ENCODE results near the gene SNAPC4. TPM values are rescaled to one million over a fixed set of nuclear protein-coding genes. Genes with fewer than 3 reads are reported as not detected.
A peak's percentile ranks its signal among the peaks of the same experiment; 100 is the strongest.
"Not testable (repeated sequence)": the region's sequence is repeated elsewhere in the genome, so short reads cannot be mapped to it uniquely, and the experiment has no call there.

Gene SNAPC4
- polyA plus RNA-seq, 6 donors from 2014 or later: 1.1 to 2.1 (median 1.3) TPM; not detected in 1

DNA sequence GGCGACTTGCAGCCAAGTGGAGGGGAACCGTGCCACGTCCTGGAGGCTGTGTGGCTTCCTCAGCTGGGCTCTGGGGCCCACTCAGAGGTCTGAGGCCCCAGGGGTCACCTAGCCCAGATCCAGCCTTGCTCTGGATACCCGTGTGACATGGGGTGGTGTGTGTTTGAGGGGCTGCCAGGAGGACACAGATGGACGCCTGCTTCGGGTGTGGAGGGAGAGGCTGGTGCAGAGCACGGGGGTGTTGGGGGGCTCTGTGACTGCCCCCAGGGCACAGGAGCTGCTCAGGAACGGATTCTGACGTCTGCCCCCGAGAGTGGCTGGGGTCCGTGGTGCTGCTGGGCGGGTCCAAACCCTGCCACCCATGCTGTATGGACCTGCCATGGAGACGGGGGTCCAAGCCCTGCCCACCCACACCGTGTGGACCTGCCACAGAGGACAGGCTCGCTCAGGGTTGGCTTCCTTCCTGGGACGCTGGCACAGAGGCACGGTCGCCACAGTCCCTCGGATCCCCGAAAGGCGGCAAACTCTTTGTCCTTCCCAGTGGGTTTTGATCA, 29.2 kb upstream of the SNAPC4 start:
- no peak overlapping the region for H3K27ac Mint-ChIP-seq
- H3K27me3 Mint-ChIP-seq: no peaks in the 10 kb centered on the region
- no peaks in the 10 kb centered on the region for H3K36me3 Mint-ChIP-seq

DNA sequence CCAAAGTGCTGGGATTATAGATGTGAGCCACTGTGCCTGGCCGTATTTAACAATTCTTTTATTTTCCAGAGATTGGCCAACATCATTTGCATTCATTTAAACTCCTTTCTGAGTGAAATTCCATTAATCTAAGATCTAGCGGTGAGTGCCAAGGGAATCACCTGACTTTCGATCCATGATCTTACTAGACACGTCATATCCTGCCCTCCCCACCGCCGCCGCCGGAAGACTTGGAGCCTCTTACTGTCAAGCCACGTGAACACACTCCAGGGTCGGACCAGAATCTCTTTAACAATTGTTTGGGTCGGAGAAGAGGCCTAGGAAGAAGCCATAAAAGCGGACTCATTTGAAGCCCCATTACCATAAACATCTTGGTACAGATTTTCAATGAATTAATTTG, 26.8 kb upstream of the SNAPC4 start:
- Mint-ChIP-seq H3K4me3 (no peak overlapping the region), H3K36me3 (no peaks in the 10 kb centered on the region), H3K9me3 (no peaks in the 10 kb centered on the region), H3K27me3 (no peaks in the 10 kb centered on the region), H3K27ac (peak overlapping the region in 2 of 6 donors; percentile 75 to 79), H3K4me1 (no peaks in the 10 kb centered on the region)
- DNase-seq (no peak), ATAC-seq (ENCODE audit: low read depth in 2 of 2) (no peak)

More for the DNA sequence above, 29.2 kb upstream of the SNAPC4 start:
- H3K4me3 Mint-ChIP-seq: no peak overlapping the region
- no peak for DNase-seq
- no peak for ATAC-seq (ENCODE audit: low read depth in 2 of 2)
- no peaks in the 10 kb centered on the region for H3K4me1 Mint-ChIP-seq
- no peaks in the 10 kb centered on the region for H3K9me3 Mint-ChIP-seq

DNA sequence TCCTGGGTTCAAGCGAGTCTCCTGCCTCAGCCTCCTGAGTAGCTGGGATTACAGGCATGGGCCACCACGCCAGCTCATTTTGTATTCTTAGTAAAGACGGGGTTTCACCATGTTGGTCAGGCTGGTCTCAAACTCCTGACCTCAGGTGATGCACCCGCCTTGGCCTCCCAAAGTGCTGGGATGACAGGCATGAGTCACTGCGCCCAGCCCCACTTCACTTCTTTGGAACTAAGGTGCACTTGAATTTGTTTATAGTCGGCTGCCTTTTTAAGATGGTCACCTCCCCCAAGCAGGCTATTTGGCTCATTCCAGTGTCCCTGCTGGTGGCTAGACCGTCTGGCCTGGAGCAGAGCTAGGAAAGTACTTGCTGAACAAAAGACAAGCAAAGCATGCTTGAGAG, 25.4 kb upstream of the SNAPC4 start:
- H3K9me3 Mint-ChIP-seq; DNase-seq; H3K4me1 Mint-ChIP-seq; H3K27me3 Mint-ChIP-seq; ATAC-seq (ENCODE audit: low read depth in 2 of 2); H3K36me3 Mint-ChIP-seq: not testable (repeated sequence)
- peak overlapping the region in 4 of 6 donors; percentile 34 to 84 (median 70) for H3K27ac Mint-ChIP-seq
- peak overlapping the region in 2 of 8 donors; percentile 22 for H3K4me3 Mint-ChIP-seq

DNA sequence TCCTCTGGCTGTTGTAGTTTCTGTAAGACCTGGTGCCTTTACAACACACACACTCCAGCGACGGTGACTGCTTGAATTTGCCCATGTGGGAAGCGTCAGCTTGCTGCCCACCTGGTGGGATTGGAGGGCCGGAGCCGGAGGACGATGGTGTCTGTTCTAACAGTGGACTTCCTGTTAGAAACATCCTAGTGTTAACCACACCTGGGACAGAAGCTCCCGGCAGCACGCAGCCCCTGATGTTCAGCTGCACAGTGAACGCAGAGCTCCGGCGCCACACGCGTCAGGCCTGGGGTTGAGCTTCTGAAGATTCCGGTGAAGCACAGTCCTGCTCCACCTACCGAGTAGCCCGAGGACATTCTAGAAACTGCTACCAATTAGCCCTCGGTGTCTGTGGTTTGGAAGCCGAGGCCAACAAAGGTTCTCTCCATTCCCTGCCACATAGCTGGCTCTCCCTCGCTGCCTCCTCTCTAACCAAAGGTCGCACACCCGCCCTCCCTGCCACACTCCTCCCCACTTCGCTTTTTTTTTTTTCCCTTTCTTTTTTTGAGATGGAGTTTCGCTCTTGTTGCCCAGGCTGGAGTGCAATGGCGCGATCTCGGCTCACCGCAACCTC, 24.9 kb upstream of the SNAPC4 start:
- DNase-seq: no peak
- no peak for ATAC-seq (ENCODE audit: low read depth in 2 of 2)
- Mint-ChIP-seq H3K36me3 (no peaks in the 10 kb centered on the region), H3K27ac (peak overlapping the region in 1 of 6 donors; percentile 28), H3K4me1 (no peaks in the 10 kb centered on the region), H3K4me3 (peak overlapping the region in 2 of 8 donors; percentile 22), H3K9me3 (no peaks in the 10 kb centered on the region), H3K27me3 (no peaks in the 10 kb centered on the region)

DNA sequence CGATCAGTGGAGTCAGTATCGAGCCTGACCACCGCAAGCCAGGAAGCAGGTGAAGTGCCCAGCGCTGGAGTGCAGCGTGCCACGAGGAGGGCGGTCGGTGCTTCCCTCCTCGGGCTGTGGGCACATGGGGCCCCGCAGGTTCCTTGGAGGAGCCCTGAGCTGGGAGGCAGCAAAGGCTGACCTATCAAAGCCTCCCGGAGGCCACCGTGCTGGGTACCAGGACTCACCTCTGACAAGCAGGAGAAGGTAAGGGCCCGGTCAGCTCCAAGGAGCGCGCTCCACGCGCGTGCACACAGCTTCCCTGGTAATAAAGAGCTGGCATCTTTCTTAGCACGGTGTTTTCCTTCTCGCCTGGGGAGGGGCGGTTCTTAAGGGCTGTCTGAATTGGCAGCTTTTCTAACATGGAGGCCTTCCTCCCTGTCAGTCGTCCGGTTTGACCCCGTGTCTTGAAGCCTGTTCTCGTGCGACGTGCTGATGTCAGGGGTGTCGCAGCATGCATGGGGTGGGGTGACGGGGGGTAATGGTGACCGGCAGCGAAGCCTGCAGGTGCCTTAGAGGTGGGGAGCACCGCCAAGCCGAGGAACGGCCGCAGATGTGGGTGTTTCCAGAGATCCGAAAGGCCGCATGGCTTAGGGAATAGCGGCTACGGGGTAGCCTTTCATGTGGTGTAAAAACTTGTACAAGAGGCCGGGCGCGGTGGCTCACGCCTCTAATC, 23.6 kb upstream of the SNAPC4 start:
- Mint-ChIP-seq H3K36me3 (no peaks in the 10 kb centered on the region), H3K27me3 (no peaks in the 10 kb centered on the region), H3K9me3 (no peaks in the 10 kb centered on the region), H3K4me1 (no peaks in the 10 kb centered on the region), H3K27ac (no peak overlapping the region), H3K4me3 (no peak overlapping the region)
- ATAC-seq (ENCODE audit: low read depth in 2 of 2) (no peak), DNase-seq (no peak)

DNA sequence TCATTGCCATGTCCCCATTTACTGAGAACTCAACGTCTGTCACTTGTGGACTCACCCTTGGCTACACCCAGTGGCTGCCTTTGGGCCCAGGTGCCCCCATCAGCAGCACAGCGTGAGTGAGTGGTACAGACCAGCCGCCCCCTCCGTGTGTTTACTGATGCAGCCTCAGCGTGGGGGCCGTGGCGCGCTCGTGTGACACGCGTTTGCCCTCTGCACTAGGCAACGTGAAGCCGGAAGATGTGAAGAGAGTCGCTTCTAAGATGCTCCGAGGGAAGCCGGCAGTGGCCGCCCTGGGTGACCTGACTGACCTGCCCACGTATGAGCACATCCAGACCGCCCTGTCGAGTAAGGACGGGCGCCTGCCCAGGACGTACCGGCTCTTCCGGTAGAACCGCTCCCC, 22.9 kb upstream of the SNAPC4 start:
- no peak for ATAC-seq (ENCODE audit: low read depth in 2 of 2)
- Mint-ChIP-seq H3K36me3 (no peaks in the 10 kb centered on the region), H3K4me3 (no peak overlapping the region)

DNA sequence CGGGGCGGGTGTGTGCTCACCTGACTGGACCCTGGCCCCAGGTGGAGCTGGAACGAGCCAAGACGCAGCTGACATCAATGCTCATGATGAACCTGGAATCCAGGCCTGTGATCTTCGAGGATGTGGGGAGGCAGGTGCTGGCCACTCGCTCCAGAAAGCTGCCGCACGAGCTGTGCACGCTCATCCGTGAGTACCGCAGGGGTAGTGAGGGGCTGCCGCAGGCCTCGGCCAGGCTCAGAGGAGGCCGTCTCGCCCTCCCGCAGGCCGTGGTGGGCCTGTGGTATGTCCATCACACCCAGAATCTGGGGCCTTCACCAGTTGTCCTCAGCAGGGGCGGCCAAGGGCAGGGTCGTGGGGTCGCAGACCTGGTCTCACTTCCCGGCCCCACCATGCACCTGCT, 21.8 kb upstream of the SNAPC4 start:
- Mint-ChIP-seq H3K4me3 (no peak overlapping the region), H3K36me3 (no peaks in the 10 kb centered on the region), H3K27me3 (no peaks in the 10 kb centered on the region), H3K9me3 (no peaks in the 10 kb centered on the region), H3K4me1 (no peaks in the 10 kb centered on the region), H3K27ac (no peak overlapping the region)
- ATAC-seq (ENCODE audit: low read depth in 2 of 2): no peak
- DNase-seq: no peak

More for the DNA sequence above, 22.9 kb upstream of the SNAPC4 start:
- H3K4me1 Mint-ChIP-seq: no peaks in the 10 kb centered on the region
- H3K27ac Mint-ChIP-seq: no peak overlapping the region
- H3K27me3 Mint-ChIP-seq: no peaks in the 10 kb centered on the region
- no peaks in the 10 kb centered on the region for H3K9me3 Mint-ChIP-seq
- DNase-seq: no peak

DNA sequence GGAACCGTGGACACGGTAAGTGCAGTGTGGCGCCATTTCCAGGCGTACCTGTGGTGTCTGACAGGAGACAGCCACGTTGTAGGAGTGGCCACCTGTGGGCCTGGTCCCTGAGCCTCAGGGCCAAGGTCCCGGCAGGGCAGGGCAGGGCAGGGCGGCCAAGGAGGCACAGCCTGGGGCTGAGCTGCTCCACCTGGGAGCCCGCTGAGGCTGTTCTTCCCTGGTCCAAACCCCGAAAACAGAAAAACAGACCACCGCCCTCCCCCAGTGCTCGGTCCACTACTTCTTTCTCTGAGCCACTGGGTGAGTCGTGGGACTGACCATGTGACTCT, 19.1 kb upstream of the SNAPC4 start:
- Mint-ChIP-seq H3K9me3 (no peaks in the 10 kb centered on the region), H3K4me3 (no peak overlapping the region), H3K27me3 (no peaks in the 10 kb centered on the region), H3K36me3 (no peaks in the 10 kb centered on the region), H3K4me1 (no peaks in the 10 kb centered on the region), H3K27ac (no peak overlapping the region)
- DNase-seq (no peak), ATAC-seq (ENCODE audit: low read depth in 2 of 2) (no peak)

DNA sequence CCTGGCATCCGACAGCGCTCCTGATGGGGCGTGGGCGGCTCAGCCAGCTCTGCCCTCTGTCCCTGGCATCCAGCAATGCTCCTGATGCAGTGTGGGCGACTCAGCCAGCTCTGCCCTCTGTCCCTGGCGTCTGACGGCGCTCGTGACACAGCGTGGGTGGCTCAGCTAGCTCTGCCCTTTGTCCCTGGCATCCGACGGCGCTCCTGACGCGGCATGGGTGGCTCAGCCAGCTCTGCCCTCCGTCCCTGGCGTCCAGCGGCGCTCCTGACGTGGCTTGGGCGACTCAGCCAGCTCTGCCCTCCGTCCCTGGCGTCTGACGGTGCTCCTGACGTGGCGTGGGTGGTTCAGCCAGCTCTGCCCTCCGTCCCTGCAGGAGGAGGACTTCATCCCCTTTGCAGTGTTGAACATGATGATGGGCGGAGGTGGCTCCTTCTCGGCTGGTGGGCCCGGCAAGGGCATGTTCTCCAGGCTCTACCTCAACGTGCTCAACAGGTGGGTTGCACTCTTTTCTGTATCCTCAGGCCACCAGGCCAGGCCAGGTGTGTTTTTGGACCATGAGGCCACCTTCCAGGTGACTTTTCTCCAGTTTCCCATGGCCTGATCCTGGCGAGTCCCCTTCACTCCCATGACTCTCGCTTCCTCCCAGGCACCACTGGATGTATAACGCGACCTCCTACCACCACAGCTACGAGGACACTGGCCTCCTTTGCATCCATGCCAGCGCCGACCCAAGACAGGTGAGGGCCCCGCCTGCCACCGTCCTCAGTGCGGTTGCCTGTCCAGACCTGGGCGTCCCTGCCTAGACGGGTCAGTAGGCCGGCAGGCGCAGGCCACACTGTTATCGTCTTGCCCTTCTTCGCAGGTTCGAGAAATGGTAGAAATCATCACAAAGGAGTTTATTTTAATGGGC, 18.5 kb upstream of the SNAPC4 start:
- H3K27ac Mint-ChIP-seq: peak overlapping the region in 1 of 6 donors; percentile 68
- no peak for ATAC-seq (ENCODE audit: low read depth in 2 of 2)
- no peak overlapping the region for H3K4me3 Mint-ChIP-seq
- H3K36me3 Mint-ChIP-seq: no peaks in the 10 kb centered on the region
- no peaks in the 10 kb centered on the region for H3K27me3 Mint-ChIP-seq
- H3K9me3 Mint-ChIP-seq: no peaks in the 10 kb centered on the region
- peaks cover 0 to 6% (median 4%) of the 10 kb centered on the region in 3 donors for H3K4me1 Mint-ChIP-seq
- DNase-seq: no peak

DNA sequence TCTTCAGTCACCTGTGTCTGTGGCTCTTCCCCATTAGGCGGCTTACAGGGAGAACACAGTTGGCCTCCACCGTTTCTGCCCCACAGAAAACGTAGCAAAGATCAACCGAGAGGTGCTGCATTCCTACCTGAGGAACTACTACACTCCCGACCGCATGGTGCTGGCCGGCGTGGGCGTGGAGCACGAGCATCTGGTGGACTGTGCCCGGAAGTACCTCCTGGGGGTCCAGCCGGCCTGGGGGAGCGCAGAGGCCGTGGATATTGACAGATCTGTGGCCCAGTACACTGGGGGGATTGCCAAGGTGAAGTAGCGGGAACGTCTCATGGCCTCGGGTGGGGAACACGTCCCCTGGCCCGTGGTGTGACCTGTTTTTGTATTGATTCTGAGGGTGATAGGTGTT, 16.9 kb upstream of the SNAPC4 start:
- H3K36me3 Mint-ChIP-seq: no peaks in the 10 kb centered on the region
- H3K4me3 Mint-ChIP-seq: no peak overlapping the region
- ATAC-seq (ENCODE audit: low read depth in 2 of 2): no peak
- H3K9me3 Mint-ChIP-seq: no peaks in the 10 kb centered on the region
- no peaks in the 10 kb centered on the region for H3K27me3 Mint-ChIP-seq
- no peak for DNase-seq
- no peak overlapping the region for H3K27ac Mint-ChIP-seq
- H3K4me1 Mint-ChIP-seq: peaks cover 4 to 11% (median 6%) of the 10 kb centered on the region in 3 donors

DNA sequence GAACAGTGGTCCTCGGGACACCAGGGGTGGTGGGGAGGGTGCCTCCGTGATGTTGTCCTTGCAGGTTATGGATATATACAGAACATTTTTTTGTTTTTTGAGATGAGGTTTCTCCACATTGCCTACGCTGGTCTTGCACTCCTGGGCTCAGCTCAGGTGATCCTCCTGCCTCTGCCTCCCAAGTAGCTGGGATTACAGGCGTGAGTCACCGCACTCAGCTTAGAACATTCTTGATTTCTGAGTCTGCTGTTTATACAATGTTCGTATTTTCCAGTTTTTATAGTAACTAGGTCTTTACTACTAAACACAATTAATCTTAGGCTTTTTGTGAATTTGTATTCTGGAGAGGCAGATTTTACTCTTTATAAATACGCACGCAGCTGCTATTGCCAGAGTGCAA, 16.5 kb upstream of the SNAPC4 start:
- H3K4me1 Mint-ChIP-seq: peaks cover 6 to 15% (median 9%) of the 10 kb centered on the region in 3 donors
- no peaks in the 10 kb centered on the region for H3K27me3 Mint-ChIP-seq
- no peaks in the 10 kb centered on the region for H3K36me3 Mint-ChIP-seq
- ATAC-seq (ENCODE audit: low read depth in 2 of 2): no peak
- H3K27ac Mint-ChIP-seq: no peak overlapping the region
- H3K9me3 Mint-ChIP-seq: no peaks in the 10 kb centered on the region
- H3K4me3 Mint-ChIP-seq: peak overlapping the region in 1 of 8 donors; percentile 71
- no peak for DNase-seq

DNA sequence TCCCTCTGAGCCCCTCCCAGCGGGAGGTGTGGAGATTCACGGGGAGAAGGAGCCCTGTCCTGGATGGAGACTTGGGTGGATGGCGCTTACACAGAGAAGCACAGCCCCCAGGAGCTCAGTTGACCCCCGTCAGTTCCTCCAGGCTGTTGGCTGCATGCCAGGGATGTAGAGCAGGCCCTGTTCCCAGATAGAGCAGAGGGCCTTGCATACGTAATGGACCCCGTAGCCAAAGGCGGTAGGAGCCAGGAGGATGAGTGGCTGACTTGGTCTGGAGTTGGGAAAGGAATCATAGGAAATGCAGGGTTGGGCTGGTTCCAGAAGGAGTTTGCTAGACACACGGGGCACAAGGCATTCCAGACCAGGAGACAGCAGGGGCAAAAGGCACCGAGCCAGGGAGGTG, 13.0 kb upstream of the SNAPC4 start:
- Mint-ChIP-seq H3K27ac (peak overlapping the region in 2 of 6 donors; percentile 14 to 59), H3K4me3 (peak overlapping the region in 3 of 8 donors; percentile 2 to 47 (median 10)), H3K4me1 (peaks cover 29 to 43% (median 34%) of the 10 kb centered on the region in 3 donors), H3K36me3 (peaks cover 0 to 8% of the 10 kb centered on the region in 2 donors), H3K27me3 (no peaks in the 10 kb centered on the region), H3K9me3 (no peaks in the 10 kb centered on the region)
- DNase-seq (no peak), ATAC-seq (ENCODE audit: low read depth in 2 of 2) (no peak)

DNA sequence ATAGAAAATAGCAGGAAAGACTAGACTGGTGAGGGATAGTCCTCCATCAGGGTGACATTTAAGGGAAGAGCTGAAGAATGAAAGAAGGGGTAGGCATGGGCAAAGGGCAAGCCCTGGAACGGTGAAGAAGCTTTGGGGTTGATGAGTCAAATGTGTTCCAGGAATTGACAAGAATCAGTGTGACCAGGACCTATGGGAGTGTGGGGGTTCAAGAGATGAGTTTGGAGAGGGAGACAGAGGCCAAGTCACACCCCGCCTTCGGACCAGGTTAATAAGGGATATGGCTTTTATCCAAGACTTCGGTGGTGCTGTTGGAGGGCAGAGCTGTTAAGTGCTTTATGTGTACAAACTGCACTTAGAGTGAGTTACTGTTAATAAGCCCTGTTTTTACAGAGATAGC, 11.4 kb upstream of the SNAPC4 start:
- Mint-ChIP-seq H3K4me1 (peaks cover 33 to 52% (median 34%) of the 10 kb centered on the region in 3 donors), H3K27ac (peak overlapping the region; percentile 81 to 97 (median 92)), H3K9me3 (no peaks in the 10 kb centered on the region), H3K4me3 (peak overlapping the region; percentile 86 to 95 (median 90)), H3K36me3 (peaks cover 0 to 8% of the 10 kb centered on the region in 2 donors), H3K27me3 (no peaks in the 10 kb centered on the region)
- ATAC-seq (ENCODE audit: low read depth in 2 of 2): no peak
- no peak for DNase-seq
